ENCODE measurements around the gene RBMS3.

DNA sequence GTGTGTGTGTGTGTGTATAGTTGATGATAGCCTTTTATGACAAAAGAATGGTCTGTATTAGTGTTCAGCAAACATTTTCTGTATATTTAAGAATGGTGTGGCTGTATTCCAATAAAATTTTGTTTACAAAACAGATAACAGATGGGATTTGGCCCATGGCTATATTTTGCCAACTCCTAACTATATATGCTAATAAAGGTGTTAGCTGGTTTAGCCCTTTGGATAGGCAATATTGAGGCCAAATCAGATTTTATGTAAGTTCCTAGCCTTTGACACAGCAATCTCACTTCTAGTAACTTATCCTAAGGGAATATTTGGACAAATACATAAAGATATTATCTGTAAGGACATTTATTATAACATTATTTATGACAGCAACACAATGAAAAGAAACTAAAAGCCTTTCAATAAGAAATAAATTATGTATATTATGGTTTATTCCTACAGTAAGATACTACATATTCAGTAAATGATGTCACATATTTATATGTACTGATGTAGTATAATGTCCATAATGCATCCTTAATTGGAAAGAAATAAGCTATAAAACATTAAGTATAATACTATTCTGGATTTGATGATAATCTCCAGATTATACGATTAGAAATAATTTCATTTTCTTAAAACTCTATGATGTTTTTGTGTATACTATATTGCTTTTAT lies 264.0 kb downstream of the RBMS3 start:
- TF ChIP-seq POLR2A (IDR thresholded peaks at IDR 0.05; ENCODE audit: low read length) (no peak), GATA1 (IDR thresholded peaks at IDR 0.05; ENCODE audit: low read depth, low read length) (no peak)

All from erythroblast (primary cell).